T-helper 22 cell (primary cell): ENCODE results near the gene GPC6.

Source experiments
- DNase-seq: peaks from one replicate; pipeline ENCODE4 v3.0.0-alpha.2; 2020; ENCODE audit warnings: low read depth

GPC6 gene

DNA sequence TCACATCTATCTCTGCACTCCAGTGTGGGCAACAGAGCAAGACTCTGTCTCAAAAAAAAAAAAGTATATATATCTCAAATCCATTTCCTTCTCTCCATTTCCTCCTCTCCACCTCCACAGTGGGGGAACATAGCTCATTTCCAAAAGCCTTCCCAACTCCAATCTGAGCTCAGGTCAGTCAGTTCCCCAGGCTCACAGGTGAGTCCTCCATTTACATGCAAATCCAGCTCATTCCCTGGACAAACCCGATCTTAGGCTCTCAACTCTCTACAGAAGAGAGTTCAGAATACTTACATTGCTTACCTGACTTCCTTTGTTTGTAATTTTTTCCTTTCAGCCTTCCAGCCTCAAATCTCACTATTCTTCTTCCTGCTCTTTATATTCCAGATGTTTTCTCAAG lies 518.3 kb downstream of the GPC6 start:
- DNase-seq, result no peak

DNA sequence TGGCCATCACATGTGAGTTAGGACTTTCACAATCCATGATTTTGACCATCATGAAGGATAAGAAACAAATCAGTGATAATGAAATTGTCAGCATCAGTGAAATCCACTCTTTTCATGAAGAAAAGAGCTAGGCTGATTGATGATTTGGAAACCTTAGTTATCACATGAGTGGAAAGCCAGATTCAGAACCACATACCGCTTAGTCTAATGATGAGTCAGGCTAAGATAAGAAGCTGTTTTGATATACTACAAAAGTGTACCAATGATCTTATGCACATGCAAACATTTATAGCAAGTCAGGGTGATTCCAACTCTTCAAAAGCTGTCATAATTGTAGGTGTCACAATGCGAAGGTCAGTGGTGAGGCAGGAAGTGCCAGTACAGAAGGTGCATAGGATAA lies 519.3 kb downstream of the GPC6 start:
- no peak for DNase-seq

DNA sequence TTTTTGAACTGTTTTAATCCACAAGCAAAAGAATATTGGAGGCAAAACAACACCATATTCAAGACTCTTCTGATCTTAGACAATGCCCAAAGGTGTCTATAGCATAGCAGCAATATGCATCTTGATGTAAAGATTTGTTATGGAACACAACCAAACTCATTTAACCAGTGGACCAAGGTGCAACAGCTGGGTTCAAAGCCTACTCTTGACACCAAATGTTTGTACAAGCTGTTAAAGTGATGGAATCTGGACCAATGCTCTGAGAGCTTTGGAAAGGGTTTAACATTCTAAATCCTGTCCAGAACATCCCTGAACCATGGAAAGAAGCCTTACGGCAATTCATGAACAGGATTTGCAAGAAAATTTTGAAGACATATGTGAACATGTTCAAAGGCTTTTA lies 520.0 kb downstream of the GPC6 start:
- no peak for DNase-seq

DNA sequence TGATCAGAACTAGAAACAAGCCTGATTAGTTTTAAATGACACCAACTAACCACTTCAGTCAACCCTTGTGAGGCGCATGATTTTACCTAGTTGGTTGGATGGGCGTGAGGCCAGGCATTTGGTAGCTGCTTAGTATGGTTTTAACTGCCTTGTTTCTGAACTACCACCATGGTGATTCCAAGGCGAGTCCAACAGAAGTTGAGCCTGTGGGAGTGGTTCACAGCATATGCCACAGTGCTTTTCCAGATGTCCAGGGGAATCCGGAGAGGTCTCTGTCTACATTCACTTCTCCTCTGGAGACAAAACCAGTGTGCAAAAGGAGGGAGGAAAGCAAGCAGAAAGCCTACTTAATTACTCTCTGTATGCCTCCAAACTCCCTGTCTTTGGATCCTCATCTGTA lies 524.1 kb downstream of the GPC6 start:
- DNase-seq, result no peak

DNA sequence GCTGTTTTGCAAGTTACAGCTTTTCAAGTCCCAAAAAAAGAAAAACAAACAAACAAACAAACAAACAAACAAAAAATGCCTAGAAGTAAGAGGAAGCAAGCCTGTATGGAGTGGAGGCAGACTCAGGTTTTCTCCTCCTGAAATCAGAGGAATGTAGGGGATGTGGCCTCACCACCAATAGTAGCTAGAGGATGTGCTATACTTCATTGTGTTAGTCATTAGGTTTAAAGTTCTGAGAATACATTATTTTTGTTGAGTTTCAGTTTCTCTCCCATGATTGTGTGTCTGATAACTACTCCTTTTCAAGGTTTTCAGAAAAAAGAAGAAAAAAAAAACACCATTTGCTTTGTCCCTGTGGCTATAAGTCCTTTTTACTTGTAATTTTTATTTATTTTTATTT lies 524.5 kb downstream of the GPC6 start:
- no peak for DNase-seq

DNA sequence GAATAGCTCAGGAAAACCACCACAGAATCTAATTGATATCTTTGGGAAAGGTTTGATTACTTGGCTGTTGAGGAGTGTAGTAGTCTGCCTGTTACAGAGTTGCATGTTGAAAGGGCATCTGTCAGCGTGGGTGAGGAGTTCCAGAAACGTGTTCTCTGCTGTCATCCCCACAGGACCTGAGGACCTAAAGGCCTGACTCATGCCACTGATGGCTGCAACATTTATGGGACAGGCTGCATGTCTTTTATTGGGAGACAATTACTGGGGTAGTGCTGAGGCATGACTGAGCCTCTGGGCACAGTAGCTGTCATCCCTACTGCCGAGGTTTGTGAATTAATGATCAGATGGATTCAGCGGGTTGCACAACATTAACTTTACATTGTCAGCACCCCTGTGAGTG lies 525.9 kb downstream of the GPC6 start:
- no peak for DNase-seq

DNA sequence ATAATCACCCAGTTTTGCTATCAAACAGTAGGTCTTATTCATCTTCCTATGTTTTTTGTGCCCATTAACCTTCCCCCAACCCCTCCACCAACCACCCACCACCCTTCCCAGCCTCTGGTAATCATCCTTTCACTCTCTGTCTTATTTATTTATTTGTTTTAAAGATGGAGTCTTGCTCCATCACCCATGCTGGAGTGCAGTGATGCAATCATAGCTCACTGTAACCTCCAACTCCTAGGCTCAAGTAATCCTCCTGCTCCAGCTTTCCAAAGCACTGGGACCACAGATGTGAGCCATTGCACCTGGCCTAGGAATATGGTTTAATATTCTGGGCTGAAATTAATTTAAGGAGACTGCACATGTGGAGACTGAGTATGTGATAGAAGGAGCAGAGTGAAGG lies 527.0 kb downstream of the GPC6 start:
- DNase-seq, result no peak

DNA sequence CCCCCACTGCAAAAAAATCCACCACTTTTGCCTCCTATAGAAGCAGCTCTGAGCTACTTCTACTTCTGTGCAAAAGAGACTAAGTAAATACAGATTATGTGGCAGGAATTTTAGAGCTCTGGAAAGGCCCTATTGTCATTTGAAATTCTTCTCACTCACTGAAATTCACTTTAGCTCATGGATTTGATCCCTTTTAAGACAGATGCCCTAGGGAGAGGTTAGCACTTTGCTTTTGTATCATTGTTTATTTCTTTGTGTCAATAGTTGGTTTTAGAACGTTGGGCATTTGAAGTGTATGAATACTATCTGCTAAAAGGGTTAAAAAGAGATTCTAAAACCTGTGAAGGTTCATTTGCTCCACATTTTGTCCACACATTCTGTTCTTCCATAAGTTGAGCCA lies 528.7 kb downstream of the GPC6 start:
- no peak for DNase-seq

DNA sequence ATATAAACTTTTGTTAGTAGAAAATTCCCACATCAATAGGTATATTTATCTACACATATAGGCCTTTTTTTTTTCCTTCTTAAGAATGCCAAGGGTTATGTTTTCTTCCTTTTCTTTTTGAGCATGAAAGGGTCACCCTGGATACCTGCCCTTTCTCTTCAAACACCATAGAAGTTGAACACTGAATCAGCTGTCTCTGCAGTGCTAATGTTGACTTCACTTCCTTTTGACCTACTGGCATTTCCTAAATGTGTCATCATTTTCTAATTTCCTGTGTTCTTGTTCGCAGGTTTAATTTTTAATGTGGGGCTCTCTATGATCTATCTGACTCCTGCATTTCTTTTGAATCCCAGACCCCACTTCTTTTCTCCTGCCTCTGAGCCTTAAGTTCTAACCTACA lies 532.0 kb downstream of the GPC6 start:
- DNase-seq, result no peak

DNA sequence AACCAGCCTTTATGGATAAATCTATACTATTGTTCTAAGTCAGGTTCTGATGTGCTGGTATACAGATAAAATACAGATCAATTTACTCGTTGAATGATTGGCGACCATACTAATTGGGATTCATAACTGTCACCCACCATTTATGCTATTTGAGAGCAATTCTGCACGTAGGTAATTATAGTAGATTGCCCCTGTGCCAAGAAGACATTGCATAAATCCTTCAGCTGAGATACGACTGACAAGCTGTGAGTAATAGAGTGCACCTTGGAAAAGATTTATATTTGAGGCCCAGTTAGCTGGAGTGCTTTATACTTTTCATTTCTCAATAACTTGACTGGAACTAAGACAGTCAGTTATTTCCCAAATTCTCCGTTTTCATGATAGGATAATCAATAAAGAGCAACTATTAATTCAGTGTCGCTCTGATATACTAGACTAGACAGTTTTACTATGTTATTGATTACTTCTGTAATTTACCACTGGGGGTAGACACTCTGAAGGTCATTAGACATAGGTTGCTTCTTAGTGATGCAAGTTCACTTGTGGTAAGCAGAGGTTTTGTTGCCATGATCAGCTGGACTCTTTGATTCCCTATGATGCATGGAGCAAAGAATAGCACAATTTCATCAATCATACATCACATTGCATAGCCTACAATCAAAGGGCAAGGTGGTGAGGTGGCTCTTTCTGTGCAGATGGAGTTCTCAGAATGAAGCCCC lies 536.3 kb downstream of the GPC6 start:
- DNase-seq, result no peak

DNA sequence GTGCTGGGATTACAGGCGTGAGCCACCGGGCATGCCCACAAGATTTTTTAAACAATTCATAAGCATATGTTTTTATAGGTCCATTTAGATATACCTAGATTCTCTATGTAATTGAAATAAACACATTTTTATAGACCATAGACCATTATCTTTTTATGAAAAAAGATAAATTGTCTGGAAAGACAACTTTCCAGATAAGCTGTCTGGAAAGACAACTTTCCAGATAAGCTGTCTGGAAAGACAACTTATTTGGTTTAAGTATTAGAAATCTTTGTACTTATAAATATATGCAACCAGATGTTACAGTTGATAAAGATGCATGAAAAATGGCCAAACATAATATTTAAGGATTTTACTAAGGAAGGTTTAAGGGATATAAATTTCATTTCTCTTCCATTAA lies 538.5 kb downstream of the GPC6 start:
- DNase-seq, result no peak

DNA sequence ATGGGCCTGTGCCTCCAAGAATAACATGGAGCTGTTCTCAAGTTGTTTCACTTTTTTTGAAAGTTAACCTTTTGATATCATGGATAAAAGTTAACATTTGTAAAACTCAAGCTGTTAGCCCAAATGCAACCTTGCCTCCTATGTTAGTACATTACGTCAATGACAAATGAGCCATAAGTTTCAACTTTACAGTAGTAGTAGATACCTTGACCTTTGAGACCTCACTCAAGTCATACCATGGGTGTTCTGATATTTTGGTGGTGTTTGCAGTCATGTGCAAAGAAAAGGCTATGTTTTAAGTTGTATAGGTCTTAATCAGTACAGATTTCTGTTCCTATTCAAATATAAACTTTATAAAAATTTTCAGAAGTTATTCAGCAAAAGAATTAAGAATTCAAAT lies 539.2 kb downstream of the GPC6 start:
- DNase-seq, result no peak

DNA sequence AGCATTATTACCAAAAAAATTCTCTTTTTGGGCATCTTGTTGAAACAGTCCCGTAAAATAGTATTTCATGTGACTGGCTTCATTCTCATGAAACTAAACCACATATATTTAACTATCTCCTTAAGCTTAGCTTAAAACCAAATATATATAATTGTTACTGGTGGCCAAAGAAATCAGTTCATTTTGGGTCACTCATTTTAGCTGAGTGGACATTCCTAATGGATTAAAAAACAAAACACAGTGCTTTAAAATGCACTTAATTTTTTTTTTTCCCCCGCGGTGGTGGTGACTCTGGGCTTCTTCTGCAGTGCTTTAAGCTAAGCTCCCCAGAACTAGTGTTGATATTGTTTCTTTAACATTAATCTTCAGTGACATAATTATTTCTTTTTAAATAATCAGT lies 540.1 kb downstream of the GPC6 start:
- DNase-seq, result no peak

DNA sequence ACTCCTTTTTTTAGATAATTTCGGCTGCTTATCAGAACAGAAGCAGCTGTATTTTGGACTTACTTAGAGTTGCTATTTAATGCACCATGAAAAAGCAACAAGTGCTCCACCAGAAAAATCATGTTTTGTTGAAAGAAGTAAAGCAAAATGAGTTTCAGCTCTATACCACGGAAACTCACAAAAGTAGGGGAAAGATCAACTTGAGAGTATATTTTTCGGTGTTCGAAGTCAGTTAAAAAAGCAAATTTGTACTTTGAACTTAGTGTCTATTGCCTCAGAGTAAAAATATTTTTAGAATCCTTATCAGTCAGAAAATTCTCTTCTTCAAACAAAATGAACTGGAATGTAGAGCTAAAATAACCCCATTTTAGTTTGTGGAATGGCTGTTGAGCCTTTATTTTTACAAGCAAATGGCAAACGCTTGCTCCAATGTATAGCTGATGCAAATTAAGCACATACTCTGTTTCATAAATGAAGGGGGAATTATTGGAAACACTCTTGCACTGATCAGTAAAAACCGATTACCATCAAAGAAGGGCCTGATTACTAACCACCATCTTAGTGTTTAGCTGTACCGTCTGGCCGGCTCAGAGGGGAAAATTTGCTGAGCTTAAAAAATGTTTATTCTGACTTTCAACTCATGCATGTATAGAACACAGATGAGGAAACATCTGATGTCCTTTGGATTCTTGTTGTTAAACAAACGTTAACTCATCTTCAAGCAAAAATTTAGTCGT lies 540.7 kb downstream of the GPC6 start:
- DNase-seq, result no peak

DNA sequence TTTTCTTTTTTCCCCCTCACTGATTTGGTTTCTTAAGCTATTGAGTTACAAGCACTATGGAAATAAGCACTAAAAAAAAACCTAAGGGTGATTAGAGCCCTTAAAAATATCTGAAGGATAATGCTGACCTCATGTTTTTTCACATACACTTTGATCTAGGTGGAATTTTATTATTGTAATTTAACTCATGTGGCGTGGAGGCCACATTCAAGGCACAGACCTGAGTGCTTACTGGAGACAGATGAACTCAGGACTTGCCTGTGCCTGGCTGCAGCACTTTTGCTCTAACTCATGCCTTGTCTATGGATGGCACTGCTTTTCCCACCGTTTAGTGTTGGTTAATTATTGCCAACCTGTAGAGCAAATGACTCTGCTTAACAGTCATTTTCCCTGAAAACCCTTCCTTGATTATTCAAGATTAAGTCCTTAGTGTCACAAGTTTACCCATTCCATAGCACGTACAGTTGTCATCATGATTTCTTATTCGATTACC lies 541.4 kb downstream of the GPC6 start:
- no peak for DNase-seq

DNA sequence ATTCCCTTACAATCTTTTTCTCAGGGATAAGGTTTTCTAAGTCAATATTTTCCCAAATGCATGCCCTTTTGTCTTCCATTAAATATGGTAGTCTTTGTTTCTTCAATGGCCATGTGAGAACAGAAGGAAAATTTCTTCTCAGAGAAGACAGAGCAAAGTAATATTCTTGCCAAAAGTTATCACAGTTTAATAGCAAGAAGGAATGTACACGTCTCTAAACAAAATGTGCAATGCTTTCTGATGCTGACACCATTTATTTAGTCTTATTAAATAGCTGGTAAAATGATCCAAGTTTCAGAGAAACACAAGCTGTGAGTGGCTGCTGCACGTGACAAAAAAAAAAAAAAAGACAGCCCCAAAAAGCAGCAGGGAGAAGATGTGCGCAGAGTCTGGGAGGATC lies 542.5 kb downstream of the GPC6 start:
- no peak for DNase-seq

DNA sequence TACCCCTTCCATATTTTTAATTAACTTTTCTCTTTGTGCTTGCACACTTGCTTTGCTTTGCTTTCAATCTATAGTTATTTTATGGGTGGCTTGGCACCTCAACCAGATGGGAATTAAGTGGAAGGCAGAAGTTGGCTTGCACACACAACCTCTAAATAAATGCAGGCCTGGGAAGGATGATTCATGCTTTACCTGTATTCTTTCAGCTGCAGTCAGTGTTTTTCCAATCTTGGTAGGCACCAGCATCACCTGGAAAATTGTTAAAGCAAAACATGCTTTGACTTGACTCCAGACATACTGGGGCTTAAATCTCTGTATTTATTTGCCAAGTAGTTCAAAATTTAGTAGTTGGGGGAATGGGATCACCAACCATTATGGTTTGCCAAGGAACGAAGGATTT lies 543.0 kb downstream of the GPC6 start:
- no peak for DNase-seq

DNA sequence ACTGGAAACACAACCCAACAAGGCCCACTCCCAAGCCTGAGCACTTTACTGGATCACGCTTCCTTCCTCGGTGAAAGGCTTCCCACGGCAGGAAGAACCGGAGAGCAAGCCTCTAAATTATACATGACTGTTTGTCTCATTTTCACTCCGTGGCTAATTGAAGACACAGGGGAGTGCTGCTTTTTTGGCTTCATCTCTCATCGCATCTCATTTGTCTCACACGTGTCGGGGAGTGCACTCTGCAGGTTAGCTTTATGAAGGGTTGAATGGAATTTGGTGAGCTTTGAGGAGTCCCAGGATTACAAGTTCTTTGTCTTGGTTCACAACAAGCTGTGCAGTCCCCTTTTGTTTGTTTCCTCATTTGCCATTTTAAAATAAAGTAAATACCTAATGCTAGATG lies 544.6 kb downstream of the GPC6 start:
- DNase-seq, result no peak

DNA sequence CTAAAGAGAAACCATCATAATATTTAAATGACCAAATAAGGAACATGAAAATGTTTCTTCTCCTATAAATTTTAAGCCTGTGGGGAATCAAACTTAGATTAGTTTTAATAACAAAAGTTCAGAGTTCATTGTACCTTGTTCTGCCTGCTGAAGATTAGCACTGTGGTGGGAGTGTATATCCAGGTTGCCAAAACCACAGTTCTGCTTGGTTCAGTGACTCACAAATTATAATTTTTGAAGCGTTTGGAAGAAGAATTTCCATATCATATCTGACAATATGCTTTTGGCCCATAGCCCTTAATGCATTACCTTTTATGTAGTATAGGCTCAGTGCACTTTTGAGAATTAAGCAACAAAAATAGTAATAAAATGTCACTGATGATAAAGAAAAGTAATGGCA lies 545.2 kb downstream of the GPC6 start:
- no peak for DNase-seq

DNA sequence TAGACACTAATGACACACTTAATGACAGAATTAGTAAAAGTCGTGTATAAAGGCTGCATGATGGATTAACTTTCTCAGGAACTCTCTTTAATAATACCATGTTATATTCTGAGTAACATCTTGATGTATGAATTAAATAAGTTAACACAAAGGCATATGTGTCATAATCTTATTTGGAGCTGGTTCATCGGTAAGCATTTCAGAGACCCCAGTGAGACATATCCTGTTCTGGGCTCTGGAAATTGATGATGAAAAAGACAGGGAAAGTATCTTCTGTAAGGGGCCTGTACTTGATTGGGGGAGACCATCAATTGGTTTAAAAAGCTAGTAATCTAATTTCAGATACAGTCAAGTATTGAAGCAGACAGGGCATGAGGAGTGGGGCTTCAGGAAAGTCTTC lies 547.9 kb downstream of the GPC6 start:
- no peak for DNase-seq

DNA sequence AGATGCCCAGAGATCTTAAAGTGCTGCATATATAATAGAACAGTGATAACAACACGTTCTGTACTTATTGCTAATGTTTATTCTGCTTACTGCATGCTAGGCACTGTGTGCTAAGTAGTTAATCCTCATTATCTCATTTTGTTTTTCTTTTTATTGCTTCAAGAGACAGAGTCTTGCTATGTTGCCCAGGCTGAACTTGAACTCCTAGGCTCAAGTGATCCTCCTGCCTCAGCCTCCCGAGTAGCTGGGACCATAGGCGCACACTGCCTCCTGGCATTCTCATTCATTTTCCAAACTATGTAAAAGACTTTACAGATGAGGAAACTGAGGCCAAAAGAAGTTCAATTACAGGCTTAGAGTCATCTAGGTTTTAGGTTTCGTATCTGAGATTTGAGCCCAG lies 548.4 kb downstream of the GPC6 start:
- DNase-seq, result no peak

DNA sequence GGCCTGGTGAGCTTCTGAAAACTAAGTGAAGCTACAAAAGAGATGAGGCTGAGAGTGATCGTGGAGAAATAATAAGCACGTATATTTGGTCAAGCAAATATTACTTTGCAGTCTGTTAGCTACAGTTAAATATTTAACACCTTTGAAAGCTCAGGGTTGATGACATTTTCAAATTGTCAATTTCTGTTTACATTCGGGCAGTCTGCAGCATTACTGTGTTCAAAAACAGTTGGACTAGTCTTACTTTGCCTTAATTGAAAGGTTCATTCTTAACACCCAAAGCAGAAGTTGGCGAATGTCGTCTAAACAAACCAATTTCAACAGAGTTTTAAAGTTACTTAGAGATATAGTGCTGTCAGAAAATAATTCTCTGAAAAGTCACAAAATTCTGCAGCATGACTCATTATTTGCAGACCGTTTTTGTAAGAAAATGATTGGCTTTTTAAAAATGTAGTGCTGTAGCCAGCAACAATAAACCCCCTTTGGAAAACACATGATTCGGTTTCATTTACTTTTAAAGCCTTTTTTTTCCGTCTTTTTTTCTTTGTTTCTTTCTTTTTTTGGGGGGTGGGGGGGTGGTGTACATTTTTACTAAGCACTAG lies 549.0 kb downstream of the GPC6 start:
- no peak for DNase-seq

DNA sequence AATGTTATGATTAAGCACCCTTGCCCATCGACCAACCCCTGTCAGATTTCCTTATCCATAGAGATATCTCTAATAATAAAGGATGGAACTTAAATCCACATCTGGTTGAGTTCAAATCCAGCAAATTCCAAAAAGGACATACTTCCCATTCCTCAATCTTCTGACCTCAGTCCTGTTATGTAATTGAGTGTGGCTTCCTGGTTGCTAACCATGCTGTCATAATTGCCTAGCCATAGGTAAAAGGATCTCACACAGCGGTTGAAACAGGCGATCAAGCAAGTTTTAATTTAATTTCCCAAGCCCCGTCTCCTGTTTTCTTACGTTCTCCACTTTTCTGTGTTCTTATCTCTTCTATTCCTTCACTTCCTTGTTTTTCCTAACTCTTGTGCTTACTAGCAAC lies 550.3 kb downstream of the GPC6 start:
- no peak for DNase-seq

DNA sequence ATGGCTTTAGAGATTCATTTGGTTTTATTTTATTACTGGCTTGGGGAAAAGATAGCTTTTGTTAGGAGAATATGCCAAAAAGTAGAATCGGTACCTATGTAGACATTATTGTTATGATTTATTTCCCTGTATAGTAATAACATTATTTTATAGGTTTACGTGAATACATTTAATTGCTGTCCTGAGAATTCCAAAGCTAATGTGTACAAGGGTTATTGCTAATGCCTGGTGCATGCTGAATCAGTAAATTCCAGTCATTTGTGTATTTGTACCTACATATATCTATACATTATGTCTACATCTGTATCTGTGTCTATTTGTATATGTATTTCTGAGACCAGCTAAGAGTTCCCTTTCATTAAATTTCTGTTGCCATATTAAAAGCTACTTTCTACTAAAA lies 550.9 kb downstream of the GPC6 start:
- no peak for DNase-seq
